NCI-H2196 treated with DMSO at 0.1 percent for 48 hours (cell line): ENCODE results near the gene GGACT.
"Not testable (repeated sequence)": the region's sequence is repeated elsewhere in the genome, so short reads cannot be mapped to it uniquely, and the experiment has no call there.

Source experiments
- DNase-seq: peaks from one replicate; lab custom pipeline; 2025; ENCODE audit not compliant: unreplicated experiment; lab: John Stamatoyannopoulos, UW

The GGACT gene

DNA sequence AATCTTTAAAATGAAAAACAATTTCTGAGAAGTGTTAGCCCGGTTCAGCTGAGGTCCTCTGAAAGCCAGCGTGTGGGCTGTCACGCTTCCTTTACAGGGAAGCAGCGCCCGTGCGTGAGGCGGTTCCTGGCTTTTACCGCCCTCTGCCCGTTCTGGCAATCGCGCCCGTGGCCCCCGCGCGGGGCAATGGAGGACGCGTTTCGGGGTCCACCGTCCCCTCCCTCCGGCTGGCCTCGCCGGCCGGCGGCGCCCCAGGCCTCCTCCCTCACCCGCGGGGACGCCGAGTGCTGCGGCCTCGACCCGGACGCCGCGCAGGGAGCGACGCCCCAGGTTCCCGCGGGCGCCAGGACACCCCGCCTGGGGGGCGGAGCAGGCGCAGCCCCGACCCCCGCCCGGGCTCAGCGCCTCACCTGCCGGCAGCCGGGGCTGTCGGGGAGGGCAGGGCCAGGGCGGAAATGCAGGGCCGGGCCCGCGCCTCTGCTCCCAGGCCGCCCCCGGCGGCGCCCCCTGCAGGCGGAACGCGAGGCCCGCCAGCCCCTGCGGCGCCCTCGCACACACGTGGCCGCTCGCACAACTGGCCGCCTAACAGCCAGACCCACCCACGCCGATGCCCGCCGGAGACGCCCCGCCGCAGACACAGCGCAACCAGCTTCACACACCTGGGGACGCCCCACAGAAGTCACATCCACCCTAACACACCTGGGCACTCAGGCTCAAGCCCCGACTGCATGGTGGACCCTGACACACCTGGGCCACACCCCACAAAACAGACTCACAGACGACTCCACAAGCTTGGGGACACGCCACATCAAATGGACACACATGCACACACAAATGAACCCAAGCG, at the start of gene GGACT:
GGACT (minus strand) TSS at position 459 of the 847 bp plus-strand sequence. CDS start 56,198 bp downstream, outside the sequence.
- peak; percentile 12 for DNase-seq

DNA sequence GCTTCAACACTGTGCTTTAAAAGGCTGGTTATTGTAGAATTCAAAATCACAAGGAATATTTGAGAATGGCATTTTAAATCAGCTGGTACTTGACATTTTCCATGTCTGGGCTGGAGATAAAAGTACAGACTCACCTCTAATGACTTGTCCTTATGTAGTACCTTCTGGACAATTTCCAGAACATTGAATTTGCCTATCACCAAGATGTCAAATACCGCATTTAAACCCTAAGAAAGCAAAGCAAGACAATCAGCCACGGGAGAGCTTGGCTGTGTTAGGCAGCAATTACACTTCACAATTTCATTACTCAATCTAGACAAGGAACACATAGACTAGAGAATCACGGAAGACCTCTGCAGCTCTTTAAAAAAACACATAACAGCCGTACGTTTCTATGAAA, 49.2 kb upstream of the GGACT start:
- no peak for DNase-seq

- DNase-seq, result no peak
These were observed 48.8 kb upstream of the GGACT start for GRCh38 chr13:100637380-100637779.

- no peak for DNase-seq
These were observed 47.9 kb upstream of the GGACT start for GRCh38 chr13:100636441-100636840.

DNA sequence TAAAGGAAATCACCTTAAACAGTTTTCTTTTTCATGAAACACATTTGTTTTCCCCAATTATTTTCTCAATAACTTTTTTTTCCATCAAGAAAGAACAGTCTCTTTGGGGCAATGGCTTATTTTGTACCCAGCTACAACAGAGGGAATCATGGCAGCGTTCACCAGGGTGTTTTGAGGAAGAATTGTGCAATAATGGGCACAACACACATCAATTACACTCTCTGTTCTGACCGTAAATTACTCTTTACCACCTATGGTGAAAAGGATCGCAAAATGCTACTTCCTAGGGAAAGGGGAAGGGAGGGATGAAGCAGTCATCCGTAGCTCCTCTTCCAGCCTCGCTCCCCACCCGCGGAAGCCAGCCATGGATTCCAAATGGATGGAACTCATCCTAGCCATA, 47.4 kb upstream of the GGACT start:
- no peak for DNase-seq

- no peak for DNase-seq
These were observed 46.1 kb upstream of the GGACT start for GRCh38 chr13:100634696-100635095.

DNA sequence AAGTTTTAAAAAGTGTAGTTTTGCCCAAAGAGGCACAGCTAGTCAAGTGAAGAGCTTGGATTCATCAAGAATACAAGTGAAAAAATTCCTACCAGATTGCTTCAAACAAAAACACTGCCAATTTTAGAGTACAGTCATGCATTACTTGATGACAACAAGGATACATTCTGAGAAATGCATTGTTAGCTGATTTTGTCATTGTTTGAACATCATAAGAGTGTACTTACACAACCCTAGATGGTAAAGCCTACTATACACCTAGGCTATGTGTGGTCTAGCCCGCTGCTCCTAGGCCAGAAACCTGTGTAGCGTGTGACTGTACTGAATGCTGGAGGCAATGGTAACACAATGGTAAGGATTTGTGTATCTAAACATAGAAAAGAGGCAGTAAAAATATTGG, 44.9 kb upstream of the GGACT start:
- no peak for DNase-seq

- no peak for DNase-seq
These were observed 42.0 kb upstream of the GGACT start for GRCh38 chr13:100630555-100630954.

GRCh38 chr13:100627120-100627519, 38.5 kb upstream of the GGACT start:
- DNase-seq, result no peak

DNA sequence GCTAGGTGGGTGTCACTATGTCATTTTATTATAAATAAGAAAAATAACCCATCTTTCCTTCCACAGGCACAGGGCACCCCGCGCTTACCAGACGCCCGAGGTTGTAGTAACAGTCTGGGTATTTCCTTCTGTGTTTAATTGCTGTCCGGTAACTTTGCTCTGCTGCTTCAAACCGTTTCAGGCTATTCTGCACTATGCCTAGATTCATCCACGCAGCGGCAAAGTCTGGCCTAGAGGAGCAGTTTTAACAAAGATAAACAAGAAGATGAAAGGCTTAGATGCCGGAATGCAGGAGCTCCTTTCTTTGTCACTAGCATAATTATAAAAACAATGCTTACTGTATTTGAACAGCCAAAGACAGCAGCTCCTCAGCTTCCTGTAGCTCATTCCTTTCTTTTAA, 36.9 kb upstream of the GGACT start:
- no peak for DNase-seq

GRCh38 chr13:100620792-100621191, 32.2 kb upstream of the GGACT start:
- no peak for DNase-seq

DNA sequence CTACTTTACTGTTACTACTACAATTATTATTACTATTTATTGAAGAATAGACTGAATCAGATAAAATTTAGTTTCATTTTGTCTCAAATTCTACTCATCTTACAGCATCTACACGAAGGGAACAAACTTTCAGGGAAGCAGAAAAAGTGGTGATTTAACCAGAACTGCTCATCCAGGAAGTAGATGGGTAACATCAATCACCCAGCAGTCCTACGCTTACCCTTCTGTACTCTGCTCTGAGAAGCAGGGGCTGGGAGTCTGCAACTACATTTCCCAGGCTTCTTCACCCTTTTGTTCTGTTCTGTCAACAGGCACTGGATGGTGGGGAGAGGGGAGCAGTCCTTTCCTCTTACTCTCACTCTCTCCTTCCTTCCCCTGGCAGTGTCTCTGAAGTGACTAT, 31.4 kb upstream of the GGACT start:
- no peak for DNase-seq

DNA sequence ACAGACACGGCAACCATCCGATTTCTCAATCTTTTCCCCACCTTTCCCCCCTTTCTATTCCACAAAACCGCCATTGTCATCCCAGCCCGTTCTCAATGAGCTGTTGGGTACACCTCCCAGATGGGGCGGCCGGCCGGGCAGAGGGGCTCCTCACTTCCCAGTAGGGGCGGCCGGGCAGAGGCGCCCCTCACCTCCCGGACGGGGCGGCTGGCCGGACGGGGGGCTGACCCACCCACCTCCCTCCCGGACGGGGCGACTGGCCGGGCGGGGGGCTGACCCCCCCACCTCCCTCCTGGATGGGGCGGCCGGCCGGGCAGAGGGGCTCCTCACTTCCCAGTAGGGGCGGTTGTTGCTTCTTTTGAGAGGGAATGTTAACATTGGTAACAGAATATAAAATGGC, 30.3 kb upstream of the GGACT start:
- not testable (repeated sequence) for DNase-seq

DNA sequence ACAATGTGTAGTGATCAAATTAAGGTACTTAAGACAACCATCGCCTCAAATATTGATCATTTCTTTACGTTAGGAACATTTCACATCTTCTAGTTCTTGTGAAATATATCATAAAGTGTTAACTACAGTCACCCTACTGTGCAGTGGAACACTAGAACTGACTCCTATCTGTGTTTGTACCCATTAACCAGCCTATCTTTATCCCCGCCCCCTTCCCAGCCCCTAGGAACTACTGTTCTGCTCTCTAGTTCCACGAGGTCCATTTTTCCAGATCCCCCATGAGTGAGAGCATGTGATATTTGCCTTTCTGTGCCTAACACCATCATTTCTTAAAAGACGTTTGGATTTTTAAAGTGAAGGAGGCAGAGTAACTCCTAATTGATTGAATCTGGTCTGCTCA, 24.4 kb upstream of the GGACT start:
- no peak for DNase-seq

DNA sequence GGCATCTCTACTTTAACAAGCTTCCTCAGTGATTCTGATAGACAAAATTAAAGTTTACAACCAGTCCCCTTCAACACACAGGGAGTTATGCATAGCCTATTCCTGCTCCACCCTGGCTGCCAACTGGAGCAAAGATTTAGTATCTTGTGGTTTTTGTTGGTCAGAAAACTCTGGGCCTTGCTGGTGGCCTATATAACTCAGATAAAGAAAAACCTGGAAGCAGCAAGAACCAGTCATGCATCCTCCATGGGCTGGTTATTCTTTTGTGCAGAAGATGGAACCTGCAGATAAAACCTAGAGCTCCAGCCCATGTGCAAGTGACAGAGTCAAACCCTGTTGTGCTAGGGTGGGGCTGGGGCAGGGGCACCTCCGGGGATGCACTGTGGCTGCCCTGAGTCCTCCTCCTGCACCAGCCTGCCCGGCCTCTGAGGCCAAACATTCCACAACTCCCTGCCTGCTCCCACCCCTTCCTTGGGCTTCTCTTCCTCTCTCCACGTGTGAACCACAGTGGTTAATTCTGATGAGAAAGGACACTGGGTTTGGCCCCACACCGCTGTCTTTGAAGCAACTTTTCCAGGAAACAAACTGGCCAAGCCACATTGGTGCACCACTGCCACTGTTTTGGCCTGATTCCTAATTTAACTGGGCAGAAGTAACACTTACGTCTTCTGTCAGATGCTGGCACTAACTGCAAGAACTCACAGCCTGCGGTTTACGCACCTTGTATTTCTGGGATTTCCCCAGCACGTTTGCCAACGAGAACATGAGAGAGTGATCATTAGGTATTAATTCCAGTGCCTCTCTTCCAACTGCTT, 23.3 kb upstream of the GGACT start:
- DNase-seq, result no peak

GRCh38 chr13:100610391-100611347, 22.1 kb upstream of the GGACT start:
- DNase-seq, result no peak

- DNase-seq, result no peak
These were observed 20.3 kb upstream of the GGACT start for GRCh38 chr13:100608906-100609305.

DNA sequence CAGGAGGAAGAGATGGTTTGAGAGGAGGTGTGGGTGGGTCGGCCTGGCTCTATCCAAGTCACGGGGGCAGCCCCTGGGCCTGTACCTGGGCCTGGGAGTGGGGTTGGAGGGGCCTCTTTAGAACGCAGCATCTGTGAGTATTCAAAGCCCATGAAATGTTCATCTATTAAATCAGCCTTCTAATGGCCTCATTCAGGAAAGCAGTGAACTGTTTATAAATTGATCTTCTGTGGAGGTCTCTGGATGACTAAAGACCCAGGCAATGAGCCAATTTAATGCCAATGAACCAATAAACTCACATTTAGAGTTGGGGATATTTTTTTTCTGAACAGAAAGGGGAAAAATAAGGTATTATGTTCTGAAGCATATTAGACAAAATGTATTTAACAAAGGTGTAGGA, 19.9 kb upstream of the GGACT start:
- no peak for DNase-seq

GRCh38 chr13:100604918-100605710, 16.5 kb upstream of the GGACT start:
- no peak for DNase-seq

GRCh38 chr13:100602493-100603111, 14.0 kb upstream of the GGACT start:
- DNase-seq, result no peak
